GM21529 (cell line): ENCODE results near the gene GZMH.
"Not testable (repeated sequence)": the region's sequence is repeated elsewhere in the genome, so short reads cannot be mapped to it uniquely, and the experiment has no call there.

ENCODE experiments used
- ATAC-seq: cut with Tn5 transposase; IDR thresholded peaks from one replicate; pipeline ENCODE4 v1.9.1; 2021; ENCODE audit not compliant: unreplicated experiment

The GZMH gene

GRCh38 chr14:24609655-24610344 lies at the start of gene GZMH:
Gene GZMH (minus strand): TSS chr14:24609685. CDS start chr14:24609613, 72 bp downstream.
- ATAC-seq: no peak

- not testable (repeated sequence) for ATAC-seq
Measured at GRCh38 chr14:24648361-24648760, 38.9 kb upstream of the GZMH start.

- ATAC-seq: no peak
Measured at GRCh38 chr14:24639905-24640304, 30.4 kb upstream of the GZMH start.

GRCh38 chr14:24639270-24639669 lies 29.8 kb upstream of the GZMH start:
- ATAC-seq: no peak

GRCh38 chr14:24634158-24634557 lies 24.7 kb upstream of the GZMH start, which contains the start of gene GZMB:
Gene GZMB (minus strand): TSS chr14:24634190. CDS start chr14:24634160, 30 bp downstream.
- no peak for ATAC-seq

GRCh38 chr14:24633353-24633752 lies 23.9 kb upstream of the GZMH start:
- no peak for ATAC-seq

- no peak for ATAC-seq
Measured at GRCh38 chr14:24632761-24633160, 23.3 kb upstream of the GZMH start.

- ATAC-seq: no peak
Measured at GRCh38 chr14:24632336-24632735, 22.9 kb upstream of the GZMH start.

- ATAC-seq: no peak
Measured at GRCh38 chr14:24631749-24632335, 22.4 kb upstream of the GZMH start.

GRCh38 chr14:24630872-24631477 lies 21.5 kb upstream of the GZMH start:
- ATAC-seq: no peak

- no peak for ATAC-seq
Measured at GRCh38 chr14:24630087-24630871, 20.8 kb upstream of the GZMH start.

GRCh38 chr14:24629521-24629920 lies 20.0 kb upstream of the GZMH start:
- no peak for ATAC-seq

- no peak for ATAC-seq
Measured at GRCh38 chr14:24613747-24614146, 4.3 kb upstream of the GZMH start.

GRCh38 chr14:24613241-24613640 lies 3.8 kb upstream of the GZMH start:
- no peak for ATAC-seq

GRCh38 chr14:24612196-24612595 lies 2.7 kb upstream of the GZMH start:
- no peak for ATAC-seq

- no peak for ATAC-seq
Measured at GRCh38 chr14:24607635-24608514, 1.6 kb downstream of the GZMH start.

- ATAC-seq: no peak
Measured at GRCh38 chr14:24607081-24607480, 2.4 kb downstream of the GZMH start.

GRCh38 chr14:24606297-24606696 lies 3.2 kb downstream of the GZMH start:
- ATAC-seq: no peak

GRCh38 chr14:24605435-24606190 lies 3.9 kb downstream of the GZMH start:
- ATAC-seq: peak; percentile 92

GRCh38 chr14:24597403-24597802 lies 12.1 kb downstream of the GZMH start:
- no peak for ATAC-seq
